Limb (tissue), 2 donors: ENCODE measurements around the gene SLC16A10.
"Not testable (repeated sequence)": the region's sequence is repeated elsewhere in the genome, so short reads cannot be mapped to it uniquely, and the experiment has no call there.

ENCODE experiments used
- DNase-seq, 2 donors: peaks; one replicate each; pipeline ENCODE4 v3.0.0-alpha.2; 2016; ENCODE audit errors: extremely low spot score in 2 of 2

Gene SLC16A10

GRCh38 chr6:111129013-111129412 lies 41.7 kb downstream of the SLC16A10 start:
- DNase-seq, result peak; percentile 69 to 72

GRCh38 chr6:111131018-111131417 lies 43.7 kb downstream of the SLC16A10 start:
- DNase-seq, result not testable (repeated sequence)

- DNase-seq, result not testable (repeated sequence)
These were observed 45.4 kb downstream of the SLC16A10 start for GRCh38 chr6:111132669-111133068.

GRCh38 chr6:111134236-111134869 lies 47.0 kb downstream of the SLC16A10 start:
- not testable (repeated sequence) for DNase-seq

GRCh38 chr6:111137489-111138093 lies 50.3 kb downstream of the SLC16A10 start:
- DNase-seq, result not testable (repeated sequence)

- DNase-seq, result no peak
These were observed 60.1 kb downstream of the SLC16A10 start for GRCh38 chr6:111147440-111147839.

- no peak for DNase-seq
These were observed 60.8 kb downstream of the SLC16A10 start for GRCh38 chr6:111148110-111148509.

GRCh38 chr6:111150577-111150976 lies 63.3 kb downstream of the SLC16A10 start:
- DNase-seq, result no peak

GRCh38 chr6:111154981-111155380 lies 67.7 kb downstream of the SLC16A10 start:
- DNase-seq, result no peak

GRCh38 chr6:111157412-111157811 lies 70.1 kb downstream of the SLC16A10 start:
- no peak for DNase-seq

GRCh38 chr6:111159633-111160032 lies 72.3 kb downstream of the SLC16A10 start:
- DNase-seq, result no peak

GRCh38 chr6:111161650-111162049 lies 74.3 kb downstream of the SLC16A10 start:
- no peak for DNase-seq

- no peak for DNase-seq
These were observed 75.2 kb downstream of the SLC16A10 start for GRCh38 chr6:111162504-111162903.

- no peak for DNase-seq
These were observed 84.5 kb downstream of the SLC16A10 start for GRCh38 chr6:111171577-111172400.

GRCh38 chr6:111172563-111172962 lies 85.3 kb downstream of the SLC16A10 start:
- no peak for DNase-seq

- DNase-seq, result no peak
These were observed 86.0 kb downstream of the SLC16A10 start for GRCh38 chr6:111173341-111173740.

GRCh38 chr6:111173946-111174345 lies 86.6 kb downstream of the SLC16A10 start:
- DNase-seq, result no peak

GRCh38 chr6:111175109-111175508 lies 87.8 kb downstream of the SLC16A10 start:
- DNase-seq, result peak; percentile 27 to 53

GRCh38 chr6:111176038-111176759 lies 88.9 kb downstream of the SLC16A10 start:
- no peak for DNase-seq

- no peak for DNase-seq
These were observed 89.4 kb downstream of the SLC16A10 start for GRCh38 chr6:111176760-111177099.

GRCh38 chr6:111177131-111177530 lies 89.8 kb downstream of the SLC16A10 start:
- DNase-seq, result no peak
